Measurements from ENCODE around the gene UBE2F. TPM values are rescaled to one million over a fixed set of nuclear protein-coding genes. Genes with fewer than 3 reads are reported as not detected.

The UBE2F gene
- total and polyA plus RNA-seq, 2 donors (not counting 1 experiment from before 2014, with no cell fraction given), result 53.7 to 113 TPM

- Histone ChIP-seq H3K4me1 (ENCODE audit: control insufficient read depth, extremely low read depth, insufficient read depth, low read length) (no peaks in the 10 kb centered on the region), H3K79me2 (ENCODE audit: control insufficient read depth, insufficient read depth, low read length) (no peaks in the 10 kb centered on the region), H3K36me3 (ENCODE audit: control insufficient read depth, insufficient read depth, low read length) (no peaks in the 10 kb centered on the region), H3K27me3 (ENCODE audit: control insufficient read depth, insufficient read depth, low read length) (no peaks in the 10 kb centered on the region), H4K20me1 (ENCODE audit: control insufficient read depth, extremely low read depth, insufficient read depth, low read length) (no peaks in the 10 kb centered on the region), H3K9me3 (ENCODE audit: control insufficient read depth, insufficient read depth, low read depth, low read length) (no peaks in the 10 kb centered on the region), H2AFZ (ENCODE audit: low read length) (no peak overlapping the region), H3K4me2 (ENCODE audit: extremely low read depth, insufficient read depth, low read length) (no peak overlapping the region), H3K27ac (ENCODE audit: insufficient read depth, low read length) (no peak overlapping the region), H3K9ac (ENCODE audit: insufficient read depth, low read length) (no peak overlapping the region), H3K4me3 (replicated peaks in 1 of 4; ENCODE audit: control extremely low read depth in 1 of 4, insufficient read depth in 1 of 4, low read depth in 3 of 4, low read length in 4 of 4) (no peak overlapping the region)
- TF ChIP-seq EZH2 (IDR thresholded peaks at IDR 0.05; ENCODE audit: low read length, missing control alignments), result no peak
- no peak for TF ChIP-seq CTCF (conservative IDR thresholded peaks at IDR 0.05 in 1 of 2, IDR thresholded peaks at IDR 0.05 in 1 of 2; ENCODE audit: low read depth in 1 of 2, low read length in 2 of 2)
- no peak for DNase-seq (ENCODE audit: low read depth in 2 of 2)
Observed at GRCh38 chr2:238004077-238004830, 37.4 kb downstream of the UBE2F start.

GRCh38 chr2:238005528-238005927 lies 38.7 kb downstream of the UBE2F start:
- H3K9me3 ChIP-seq (ENCODE audit: control insufficient read depth, insufficient read depth, low read depth, low read length), result no peaks in the 10 kb centered on the region
- no peak overlapping the region for H3K4me2 ChIP-seq (ENCODE audit: extremely low read depth, insufficient read depth, low read length)
- H3K4me3 ChIP-seq (replicated peaks in 1 of 4; ENCODE audit: control extremely low read depth in 1 of 4, insufficient read depth in 1 of 4, low read depth in 3 of 4, low read length in 4 of 4), result no peak overlapping the region
- H3K27ac ChIP-seq (ENCODE audit: insufficient read depth, low read length), result no peak overlapping the region
- no peaks in the 10 kb centered on the region for H3K27me3 ChIP-seq (ENCODE audit: control insufficient read depth, insufficient read depth, low read length)
- H3K9ac ChIP-seq (ENCODE audit: insufficient read depth, low read length), result no peak overlapping the region
- no peaks in the 10 kb centered on the region for H3K36me3 ChIP-seq (ENCODE audit: control insufficient read depth, insufficient read depth, low read length)
- H3K79me2 ChIP-seq (ENCODE audit: control insufficient read depth, insufficient read depth, low read length), result no peaks in the 10 kb centered on the region
- no peak overlapping the region for H2AFZ ChIP-seq (ENCODE audit: low read length)
- TF ChIP-seq CTCF (conservative IDR thresholded peaks at IDR 0.05 in 1 of 2, IDR thresholded peaks at IDR 0.05 in 1 of 2; ENCODE audit: low read depth in 1 of 2, low read length in 2 of 2) (no peak), EZH2 (IDR thresholded peaks at IDR 0.05; ENCODE audit: low read length, missing control alignments) (no peak)
- no peaks in the 10 kb centered on the region for H3K4me1 ChIP-seq (ENCODE audit: control insufficient read depth, extremely low read depth, insufficient read depth, low read length)
- no peaks in the 10 kb centered on the region for H4K20me1 ChIP-seq (ENCODE audit: control insufficient read depth, extremely low read depth, insufficient read depth, low read length)
- no peak for DNase-seq (ENCODE audit: low read depth in 2 of 2)

- no peaks in the 10 kb centered on the region for H3K36me3 ChIP-seq (ENCODE audit: control insufficient read depth, insufficient read depth, low read length)
- H3K9me3 ChIP-seq (ENCODE audit: control insufficient read depth, insufficient read depth, low read depth, low read length), result no peaks in the 10 kb centered on the region
- H4K20me1 ChIP-seq (ENCODE audit: control insufficient read depth, extremely low read depth, insufficient read depth, low read length), result no peaks in the 10 kb centered on the region
- no peaks in the 10 kb centered on the region for H3K79me2 ChIP-seq (ENCODE audit: control insufficient read depth, insufficient read depth, low read length)
- no peak for DNase-seq (ENCODE audit: low read depth in 2 of 2)
- no peak overlapping the region for H3K4me3 ChIP-seq (replicated peaks in 1 of 4; ENCODE audit: control extremely low read depth in 1 of 4, insufficient read depth in 1 of 4, low read depth in 3 of 4, low read length in 4 of 4)
- H2AFZ ChIP-seq (ENCODE audit: low read length), result no peak overlapping the region
- no peak overlapping the region for H3K4me2 ChIP-seq (ENCODE audit: extremely low read depth, insufficient read depth, low read length)
- H3K27me3 ChIP-seq (ENCODE audit: control insufficient read depth, insufficient read depth, low read length), result no peaks in the 10 kb centered on the region
- H3K9ac ChIP-seq (ENCODE audit: insufficient read depth, low read length), result no peak overlapping the region
- no peaks in the 10 kb centered on the region for H3K4me1 ChIP-seq (ENCODE audit: control insufficient read depth, extremely low read depth, insufficient read depth, low read length)
- no peak overlapping the region for H3K27ac ChIP-seq (ENCODE audit: insufficient read depth, low read length)
- TF ChIP-seq EZH2 (IDR thresholded peaks at IDR 0.05; ENCODE audit: low read length, missing control alignments) (no peak), CTCF (conservative IDR thresholded peaks at IDR 0.05 in 1 of 2, IDR thresholded peaks at IDR 0.05 in 1 of 2; ENCODE audit: low read depth in 1 of 2, low read length in 2 of 2) (no peak)
Observed at GRCh38 chr2:238006510-238006909, 39.7 kb downstream of the UBE2F start.

All from fibroblast of lung (primary cell).